Effector memory CD8-positive, alpha-beta T cell (primary cell): Measurements from ENCODE around the gene NHLRC1.
"Not testable (repeated sequence)": the region's sequence is repeated elsewhere in the genome, so short reads cannot be mapped to it uniquely, and the experiment has no call there.

ENCODE experiments used
- ATAC-seq: fragments of 150-1000 bp; cut with Tn5 transposase; replicated peaks from 2 replicates; pipeline ENCODE4 v1.10.0; 2021; ENCODE audit warnings: mild to moderate bottlenecking, moderate library complexity
- DNase-seq, 3 experiments: peaks; one replicate each; pipeline ENCODE4 v3.0.0; 2021
- H3K27ac Mint-ChIP-seq, 2 donors: one replicate each; pipeline ENCODE4 v1.8.0; 2022; ENCODE audit warnings: mild to moderate bottlenecking in 2 of 2, mixed read lengths in 2 of 2, moderate library complexity in 2 of 2
- H3K27me3 Mint-ChIP-seq, 2 donors: one replicate each; pipeline ENCODE4 v1.8.0; 2022; ENCODE audit warnings: mixed read lengths in 2 of 2
- H3K36me3 Mint-ChIP-seq: one replicate; pipeline ENCODE4 v1.8.0; 2022; ENCODE audit warnings: mild to moderate bottlenecking, moderate library complexity, mixed read lengths; ENCODE audit not compliant: insufficient read depth
- H3K4me1 Mint-ChIP-seq, 2 donors: one replicate each; pipeline ENCODE4 v1.8.0; 2022; ENCODE audit warnings: low read depth in 2 of 2, mixed read lengths in 2 of 2
- H3K4me3 Mint-ChIP-seq, 2 donors: one replicate each; pipeline ENCODE4 v1.8.0; 2022; ENCODE audit warnings: mild to moderate bottlenecking in 2 of 2, mixed read lengths in 2 of 2, moderate library complexity in 2 of 2
- H3K9me3 Mint-ChIP-seq, 2 donors: one replicate each; pipeline ENCODE4 v1.8.0; 2022; ENCODE audit warnings: mixed read lengths in 2 of 2

Gene NHLRC1

DNA sequence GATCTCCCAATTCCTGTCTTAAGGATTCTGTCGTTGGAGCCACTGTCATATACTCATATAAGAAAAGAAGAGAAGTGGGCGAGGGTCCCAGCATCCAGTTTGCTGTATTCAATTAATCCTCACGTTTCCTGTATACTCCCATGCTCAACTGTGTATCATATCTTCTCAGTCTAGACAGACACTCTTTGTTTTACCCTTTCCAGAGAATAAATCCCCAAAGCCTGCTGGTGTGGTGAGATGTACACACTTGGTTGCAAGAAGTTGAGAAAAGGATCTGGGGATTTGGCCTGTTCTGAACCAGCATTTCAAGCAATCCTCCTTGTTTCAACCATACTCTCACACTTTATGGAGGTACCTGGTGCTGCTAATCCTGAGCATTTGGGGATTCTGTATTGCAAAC lies 29.3 kb upstream of the NHLRC1 start:
- Mint-ChIP-seq H3K36me3 (peaks cover 34% of the 10 kb centered on the region), H3K4me1 (peaks cover 14 to 33% of the 10 kb centered on the region in 2 donors)

DNA sequence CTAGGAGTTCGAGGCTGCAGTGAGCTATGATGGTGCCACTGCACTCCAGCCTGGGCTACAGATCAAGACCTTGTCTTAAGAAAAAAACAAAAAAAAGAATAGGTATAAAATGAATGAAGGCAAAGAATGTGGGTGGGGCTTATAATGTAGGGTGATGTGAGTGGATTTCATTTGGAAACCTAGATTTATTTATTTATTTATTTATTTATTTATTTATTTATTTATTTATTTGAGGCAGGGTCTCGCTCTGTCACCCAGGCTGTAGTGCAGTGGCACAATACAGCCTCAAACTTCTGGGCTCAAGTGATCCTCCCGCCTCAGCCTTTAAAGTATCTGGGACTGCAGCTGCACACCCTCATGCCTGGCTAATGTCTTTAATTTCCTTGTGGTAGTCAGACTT lies 28.9 kb upstream of the NHLRC1 start:
- H3K4me3 Mint-ChIP-seq, H3K27me3 Mint-ChIP-seq, DNase-seq, H3K27ac Mint-ChIP-seq, H3K9me3 Mint-ChIP-seq, ATAC-seq: not testable (repeated sequence)
- H3K4me1 Mint-ChIP-seq, result peaks cover 14 to 32% of the 10 kb centered on the region in 2 donors
- H3K36me3 Mint-ChIP-seq, result peaks cover 34% of the 10 kb centered on the region

More for the DNA sequence above, 29.3 kb upstream of the NHLRC1 start:
- H3K4me3 Mint-ChIP-seq, result no peak overlapping the region
- no peak for ATAC-seq
- no peaks in the 10 kb centered on the region for H3K27me3 Mint-ChIP-seq
- no peak for DNase-seq
- peak overlapping the region in 1 of 2 donors; percentile 91 for H3K27ac Mint-ChIP-seq
- H3K9me3 Mint-ChIP-seq, result no peaks in the 10 kb centered on the region

DNA sequence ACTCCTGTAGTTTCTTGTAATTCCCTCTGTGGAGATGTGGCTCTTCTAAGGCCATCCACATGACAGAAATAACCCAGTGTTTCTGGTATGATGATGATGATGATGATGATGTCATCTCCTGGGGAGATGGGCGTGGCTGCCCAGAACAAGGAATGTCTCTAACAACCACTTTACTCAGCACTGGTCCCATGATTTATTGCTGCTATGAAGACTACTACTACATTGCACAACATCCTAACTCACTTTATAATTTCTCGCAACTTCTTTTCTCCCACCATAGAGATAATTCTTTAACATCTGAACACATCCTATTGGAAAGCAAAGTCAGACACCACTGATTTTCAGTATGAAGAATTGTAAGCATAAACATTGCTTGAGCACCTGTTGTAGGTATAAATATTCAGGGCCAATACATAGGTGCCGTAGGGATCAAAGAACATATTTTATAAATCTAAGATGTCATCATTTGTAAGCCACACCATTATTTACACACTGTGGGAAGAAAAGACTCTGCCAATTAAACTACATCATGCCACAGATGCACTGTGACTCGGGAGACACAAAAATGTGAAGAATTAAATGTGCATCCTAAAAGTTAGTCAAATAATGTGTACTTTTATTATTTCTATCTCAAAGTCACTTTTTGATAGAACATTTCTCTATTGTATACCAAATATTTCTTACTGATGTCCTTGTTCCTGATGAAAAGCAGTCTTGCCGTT lies 26.0 kb upstream of the NHLRC1 start:
- Mint-ChIP-seq H3K4me1 (peaks cover 10 to 16% of the 10 kb centered on the region in 2 donors), H3K27ac (no peak overlapping the region)
- no peak for DNase-seq

DNA sequence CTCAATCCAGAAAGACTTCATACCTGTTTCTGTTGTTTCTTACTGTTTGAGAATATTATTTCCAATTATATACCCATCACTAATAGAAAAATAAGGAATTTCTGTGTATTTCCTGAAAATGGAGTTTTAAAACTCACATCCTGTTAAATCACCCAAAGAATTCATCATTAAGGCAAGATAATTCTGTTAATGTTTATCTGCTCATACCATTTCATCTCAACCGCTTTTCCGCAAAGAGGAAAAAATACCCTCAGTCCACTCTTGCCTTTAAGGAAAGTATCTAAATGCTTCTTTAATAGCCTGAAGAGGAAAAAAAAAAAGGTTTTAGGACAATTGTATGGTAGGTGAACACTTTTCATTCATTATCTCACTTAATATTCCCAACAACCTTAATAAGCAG lies 25.1 kb upstream of the NHLRC1 start:
- Mint-ChIP-seq H3K4me1 (peaks cover 2 to 10% of the 10 kb centered on the region in 2 donors), H3K36me3 (peaks cover 28% of the 10 kb centered on the region), H3K27me3 (no peaks in the 10 kb centered on the region), H3K9me3 (no peaks in the 10 kb centered on the region), H3K27ac (no peak overlapping the region), H3K4me3 (no peak overlapping the region)
- no peak for ATAC-seq
- DNase-seq, result no peak

More for the DNA sequence above, 26.0 kb upstream of the NHLRC1 start:
- H3K36me3 Mint-ChIP-seq, result peaks cover 28% of the 10 kb centered on the region
- ATAC-seq, result no peak
- no peak overlapping the region for H3K4me3 Mint-ChIP-seq
- no peaks in the 10 kb centered on the region for H3K27me3 Mint-ChIP-seq
- no peaks in the 10 kb centered on the region for H3K9me3 Mint-ChIP-seq

DNA sequence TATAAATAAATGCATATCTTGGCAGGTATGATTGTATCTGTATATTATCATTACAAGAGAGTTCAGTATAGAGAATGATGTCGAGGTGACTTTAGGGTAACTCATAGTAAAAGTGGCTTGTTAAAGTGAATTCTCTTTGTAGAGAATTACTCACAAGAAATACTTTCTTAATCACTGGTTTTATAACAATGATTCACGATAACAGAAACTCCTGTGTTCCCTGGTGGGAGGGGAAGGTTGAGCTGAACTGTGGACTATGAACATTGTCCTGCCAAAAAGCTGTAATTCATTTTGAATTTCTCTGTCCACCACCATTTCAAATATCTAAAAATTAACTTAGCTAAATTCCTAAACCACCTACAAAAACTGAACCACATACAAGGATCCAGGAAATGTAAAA lies 24.7 kb upstream of the NHLRC1 start:
- DNase-seq, result no peak
- H3K9me3 Mint-ChIP-seq, result no peaks in the 10 kb centered on the region
- no peaks in the 10 kb centered on the region for H3K27me3 Mint-ChIP-seq

DNA sequence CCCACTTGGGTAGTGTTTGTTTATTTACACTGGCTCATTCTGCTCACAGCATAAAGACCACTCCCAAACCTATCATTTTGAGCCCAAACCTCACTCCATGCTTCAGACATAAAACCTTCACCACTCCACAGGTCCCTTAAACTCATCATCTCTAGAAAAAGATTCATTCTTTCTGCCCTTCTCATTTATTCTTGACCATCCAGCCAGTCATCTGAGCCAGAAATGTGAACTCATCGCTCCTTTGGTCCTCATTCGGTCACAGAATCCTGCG lies 20.0 kb upstream of the NHLRC1 start:
- H3K4me1 Mint-ChIP-seq, result no peaks in the 10 kb centered on the region
- no peak overlapping the region for H3K4me3 Mint-ChIP-seq
- ATAC-seq, result no peak
- peaks cover 41% of the 10 kb centered on the region for H3K36me3 Mint-ChIP-seq
- H3K27ac Mint-ChIP-seq, result no peak overlapping the region
- no peak for DNase-seq
- H3K27me3 Mint-ChIP-seq, result no peaks in the 10 kb centered on the region
- no peaks in the 10 kb centered on the region for H3K9me3 Mint-ChIP-seq

More for the DNA sequence above, 24.7 kb upstream of the NHLRC1 start:
- Mint-ChIP-seq H3K27ac (no peak overlapping the region), H3K4me1 (peaks cover 0 to 5% of the 10 kb centered on the region in 2 donors), H3K36me3 (peaks cover 28% of the 10 kb centered on the region), H3K4me3 (no peak overlapping the region)
- no peak for ATAC-seq

DNA sequence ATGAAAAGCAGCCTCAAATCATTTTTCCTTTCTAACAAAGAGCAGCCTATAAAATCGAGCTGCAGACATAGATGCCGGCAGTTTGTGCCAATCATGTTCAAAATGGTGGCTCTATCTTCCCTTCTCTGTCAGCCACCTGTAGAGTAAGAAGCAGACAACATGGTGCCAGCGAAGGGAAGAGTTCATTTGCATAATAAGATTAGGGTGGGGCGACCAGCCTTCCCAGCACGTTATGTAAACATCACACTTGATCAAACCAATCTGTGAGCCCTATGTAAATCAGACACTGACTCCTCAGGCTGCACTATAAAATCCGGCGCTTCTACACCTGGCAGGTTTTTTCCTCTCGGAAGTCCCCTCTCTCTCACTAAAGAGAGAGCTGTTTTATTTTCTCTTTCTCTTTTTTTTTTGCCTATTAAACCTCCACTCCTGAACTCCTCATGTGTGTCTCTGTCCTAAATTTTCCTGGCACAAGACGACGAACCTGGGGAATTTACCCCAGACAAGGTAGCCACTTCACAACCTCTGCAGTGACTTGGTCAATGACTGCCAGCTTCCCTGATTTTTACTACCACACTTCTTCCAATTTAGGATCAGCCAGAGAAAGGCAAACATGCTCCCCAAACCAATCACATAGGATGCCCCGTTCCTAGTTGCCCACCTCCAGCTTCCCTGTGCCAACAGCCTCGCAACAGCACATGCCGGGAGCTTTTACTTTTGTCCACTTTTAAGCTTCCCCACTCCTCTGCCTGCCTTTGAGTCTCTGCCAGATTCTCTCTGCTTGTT lies 19.5 kb upstream of the NHLRC1 start:
- peaks cover 45% of the 10 kb centered on the region for H3K36me3 Mint-ChIP-seq
- DNase-seq (no peak), ATAC-seq (no peak)
- H3K4me3 Mint-ChIP-seq, result no peak overlapping the region
- H3K27ac Mint-ChIP-seq, result no peak overlapping the region
- no peaks in the 10 kb centered on the region for H3K4me1 Mint-ChIP-seq
- H3K27me3 Mint-ChIP-seq, result no peaks in the 10 kb centered on the region
- H3K9me3 Mint-ChIP-seq, result no peaks in the 10 kb centered on the region

DNA sequence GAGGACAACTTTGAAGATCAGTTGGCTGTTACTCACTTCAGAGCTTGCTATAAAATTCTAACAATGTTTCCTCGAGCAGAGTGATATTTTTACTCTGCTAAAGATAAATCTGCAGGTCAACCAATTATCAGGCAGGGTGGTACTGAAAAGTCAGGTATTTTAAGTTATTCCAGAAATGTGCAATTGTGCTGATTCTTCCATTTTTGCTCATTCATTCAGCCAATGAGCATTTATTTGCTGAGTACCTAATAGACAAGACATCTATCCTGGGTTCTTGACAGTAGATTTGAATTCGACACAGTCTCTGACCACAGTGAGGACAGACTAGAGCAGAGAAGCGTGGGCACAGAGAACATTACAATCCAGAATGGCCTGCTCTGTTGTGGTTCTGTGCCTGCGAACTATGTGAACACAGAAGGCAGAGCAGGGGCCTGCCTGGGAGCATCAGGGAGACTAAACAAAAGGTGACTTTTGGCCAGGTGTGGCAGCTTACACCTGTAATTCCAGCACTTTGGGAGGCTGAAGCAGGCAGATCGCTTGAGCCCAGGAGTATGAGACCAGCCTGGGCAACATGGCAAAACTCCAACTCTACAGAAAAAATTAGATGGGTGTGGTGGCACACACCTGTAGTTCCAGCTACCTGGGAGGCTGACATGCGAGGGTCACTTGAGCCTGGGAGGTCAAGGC lies 17.6 kb upstream of the NHLRC1 start:
- DNase-seq (no peak), ATAC-seq (no peak)
- Mint-ChIP-seq H3K27me3 (no peaks in the 10 kb centered on the region), H3K4me3 (no peak overlapping the region), H3K4me1 (peaks cover 0 to 3% of the 10 kb centered on the region in 2 donors), H3K36me3 (peaks cover 49% of the 10 kb centered on the region), H3K9me3 (no peaks in the 10 kb centered on the region), H3K27ac (peak overlapping the region; percentile 55 to 62)

DNA sequence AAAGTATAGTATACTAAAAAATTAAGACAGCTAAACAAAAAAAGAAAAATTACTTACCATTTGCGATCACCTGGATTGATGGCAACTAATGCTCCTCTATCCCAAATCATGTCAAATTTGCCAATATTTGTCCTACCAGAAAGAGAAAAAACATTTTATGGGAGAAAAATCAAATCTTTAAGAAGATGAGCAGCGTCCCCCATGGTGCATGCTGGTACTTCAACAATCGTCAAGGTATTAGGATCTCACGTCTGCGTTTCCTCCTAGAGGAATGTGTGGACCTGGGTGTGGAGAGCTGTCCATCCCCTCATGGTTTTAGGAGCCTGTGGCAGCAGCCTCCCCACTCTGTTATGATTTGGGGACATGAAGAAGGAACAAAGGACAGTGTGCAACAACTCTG lies 16.4 kb upstream of the NHLRC1 start:
- Mint-ChIP-seq H3K4me3 (no peak overlapping the region), H3K36me3 (peaks cover 42% of the 10 kb centered on the region)
- no peak for ATAC-seq

DNA sequence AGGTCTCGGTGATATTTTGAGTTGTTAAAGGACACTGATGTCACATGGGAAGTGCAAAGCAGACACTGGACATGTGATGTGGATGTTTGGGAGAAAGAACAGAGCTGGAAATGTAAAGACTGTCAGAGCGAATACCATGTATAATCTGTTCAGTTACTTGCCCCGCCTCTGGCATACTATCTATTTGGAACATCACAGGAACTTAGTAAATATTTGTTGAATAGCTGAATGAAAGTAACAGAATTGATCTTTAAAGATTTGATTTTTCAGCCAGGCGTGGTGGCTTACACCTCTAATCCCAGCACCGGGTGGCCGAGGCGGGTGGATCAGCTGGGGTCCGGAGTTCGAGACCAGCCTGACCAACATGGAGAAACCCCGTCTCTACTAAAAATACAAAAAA lies 13.8 kb upstream of the NHLRC1 start:
- H3K27me3 Mint-ChIP-seq, result no peaks in the 10 kb centered on the region
- H3K4me1 Mint-ChIP-seq, result peaks cover 0 to 3% of the 10 kb centered on the region in 2 donors
- ATAC-seq (no peak), DNase-seq (no peak)
- H3K27ac Mint-ChIP-seq, result peak overlapping the region in 1 of 2 donors; percentile 56
- no peak overlapping the region for H3K4me3 Mint-ChIP-seq
- peaks cover 62% of the 10 kb centered on the region for H3K36me3 Mint-ChIP-seq
- H3K9me3 Mint-ChIP-seq, result no peaks in the 10 kb centered on the region

More for the DNA sequence above, 16.4 kb upstream of the NHLRC1 start:
- Mint-ChIP-seq H3K27ac (no peak overlapping the region), H3K4me1 (peaks cover 0 to 3% of the 10 kb centered on the region in 2 donors), H3K9me3 (no peaks in the 10 kb centered on the region), H3K27me3 (no peaks in the 10 kb centered on the region)
- no peak for DNase-seq

DNA sequence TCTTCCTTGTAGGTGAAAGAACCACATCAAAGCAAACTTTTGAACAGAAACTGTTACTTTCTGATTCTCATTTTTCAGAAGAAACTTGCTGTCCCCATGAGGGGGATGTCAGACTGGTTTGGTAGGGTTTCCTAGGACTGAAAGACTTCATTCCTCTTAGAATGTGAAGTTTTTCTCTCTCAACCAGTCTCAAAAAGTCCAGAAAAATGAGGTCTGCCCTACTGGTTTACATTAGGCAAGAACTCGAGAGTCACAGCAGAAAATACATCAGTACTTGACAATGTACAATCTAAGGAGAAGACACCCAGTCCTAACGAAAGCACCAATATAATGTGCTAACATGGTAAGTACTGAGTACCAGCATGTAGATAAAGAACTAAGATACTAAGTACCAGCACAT lies 12.7 kb upstream of the NHLRC1 start:
- no peaks in the 10 kb centered on the region for H3K27me3 Mint-ChIP-seq
- H3K27ac Mint-ChIP-seq, result no peak overlapping the region
- H3K9me3 Mint-ChIP-seq, result no peaks in the 10 kb centered on the region
- peaks cover 0 to 3% of the 10 kb centered on the region in 2 donors for H3K4me1 Mint-ChIP-seq
- no peak for DNase-seq
- peaks cover 66% of the 10 kb centered on the region for H3K36me3 Mint-ChIP-seq
- no peak for ATAC-seq
- no peak overlapping the region for H3K4me3 Mint-ChIP-seq

DNA sequence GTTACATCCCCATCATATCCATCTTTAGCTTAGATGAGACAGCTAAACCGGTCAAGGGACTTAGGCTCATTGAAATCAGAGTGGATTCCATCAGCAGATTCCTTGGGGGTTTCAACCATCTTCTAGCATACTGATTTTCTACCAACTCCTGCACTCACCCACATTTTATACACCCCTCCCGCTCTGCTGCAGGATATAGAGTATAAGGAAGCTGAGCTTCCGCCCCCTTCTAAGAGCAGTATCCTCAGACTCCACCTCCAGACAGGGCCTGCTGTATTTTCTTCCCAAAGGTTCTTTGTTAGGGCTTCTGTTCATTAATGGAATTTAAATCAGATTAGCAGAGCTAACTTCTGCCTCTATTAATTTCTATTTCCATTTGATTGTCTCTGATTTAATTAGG lies 9.9 kb upstream of the NHLRC1 start:
- H3K9me3 Mint-ChIP-seq, result no peaks in the 10 kb centered on the region
- H3K36me3 Mint-ChIP-seq, result peaks cover 51% of the 10 kb centered on the region

DNA sequence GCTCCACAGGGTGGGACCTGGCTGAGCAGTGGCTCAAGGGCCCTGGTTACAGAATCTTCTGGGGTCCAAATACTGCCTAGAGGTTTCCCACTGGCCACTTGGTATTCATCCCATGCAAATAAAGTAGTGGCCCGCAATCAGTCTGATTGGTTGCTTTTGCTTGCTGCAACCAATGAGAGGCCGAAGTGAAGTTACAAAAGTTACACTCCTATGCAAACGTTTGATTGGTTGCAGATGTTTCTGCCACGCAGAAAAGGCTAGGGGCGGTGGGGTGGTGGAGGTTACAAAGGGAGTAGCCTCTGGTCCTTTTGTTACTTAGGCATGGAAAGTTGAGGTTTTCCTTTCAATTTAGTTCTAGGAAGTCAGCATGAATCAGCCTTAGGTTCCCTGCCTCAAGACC lies 3.6 kb upstream of the NHLRC1 start:
- DNase-seq (no peak), ATAC-seq (no peak)
- Mint-ChIP-seq H3K9me3 (no peaks in the 10 kb centered on the region), H3K27me3 (peaks cover 0 to 7% of the 10 kb centered on the region in 2 donors), H3K4me3 (no peak overlapping the region), H3K4me1 (peaks cover 4 to 5% of the 10 kb centered on the region in 2 donors), H3K27ac (no peak overlapping the region), H3K36me3 (peaks cover 20% of the 10 kb centered on the region)

More for the DNA sequence above, 9.9 kb upstream of the NHLRC1 start:
- Mint-ChIP-seq H3K27ac (no peak overlapping the region), H3K4me1 (peaks cover 0 to 3% of the 10 kb centered on the region in 2 donors), H3K27me3 (no peaks in the 10 kb centered on the region), H3K4me3 (no peak overlapping the region)
- no peak for DNase-seq
- ATAC-seq, result no peak
